Testis (tissue), 2 donors: ENCODE data around the gene GFI1.

Experiments
- POLR2A ChIP-seq: fragments of 450-650 bp; IDR thresholded peaks from one replicate; pipeline ENCODE4 v1.6.1; 2017; ENCODE audit warnings: antibody characterized with exemption, mild to moderate bottlenecking, moderate library complexity
- TF ChIP-seq, protein P1 (sequence below), 3 experiments: fragments of 450-650 bp in 2 of 3; fragments of 200-600 bp in 1 of 3; sonication (generic) in 1 of 3; IDR thresholded peaks; one replicate each; pipeline ENCODE4 v1.5.1; 2016 to 2019; ENCODE audit warnings: antibody characterized with exemption in 3 of 3, mild to moderate bottlenecking in 2 of 3, moderate library complexity in 1 of 3

DNA sequence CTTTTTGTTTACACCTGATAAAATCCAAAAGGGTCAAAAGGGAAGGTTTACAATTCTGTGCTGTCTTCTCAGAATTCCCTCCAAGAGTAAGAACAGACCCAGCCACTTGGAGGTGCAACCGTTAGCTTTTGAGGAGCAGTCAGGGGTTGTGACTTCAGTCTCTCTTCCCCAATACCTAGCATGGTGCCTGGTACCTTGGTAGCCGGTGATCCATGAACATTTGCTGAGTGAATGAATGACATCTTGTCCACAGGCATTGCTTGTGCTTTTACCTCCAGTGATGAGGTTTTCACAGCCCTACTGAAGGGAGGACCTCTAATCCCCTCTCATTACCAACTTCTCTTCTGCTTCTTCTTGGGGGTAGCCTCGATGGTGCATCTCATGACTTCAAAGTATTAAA is 11.7 kb downstream of the GFI1 start:
- TF ChIP-seq, protein P1, sequence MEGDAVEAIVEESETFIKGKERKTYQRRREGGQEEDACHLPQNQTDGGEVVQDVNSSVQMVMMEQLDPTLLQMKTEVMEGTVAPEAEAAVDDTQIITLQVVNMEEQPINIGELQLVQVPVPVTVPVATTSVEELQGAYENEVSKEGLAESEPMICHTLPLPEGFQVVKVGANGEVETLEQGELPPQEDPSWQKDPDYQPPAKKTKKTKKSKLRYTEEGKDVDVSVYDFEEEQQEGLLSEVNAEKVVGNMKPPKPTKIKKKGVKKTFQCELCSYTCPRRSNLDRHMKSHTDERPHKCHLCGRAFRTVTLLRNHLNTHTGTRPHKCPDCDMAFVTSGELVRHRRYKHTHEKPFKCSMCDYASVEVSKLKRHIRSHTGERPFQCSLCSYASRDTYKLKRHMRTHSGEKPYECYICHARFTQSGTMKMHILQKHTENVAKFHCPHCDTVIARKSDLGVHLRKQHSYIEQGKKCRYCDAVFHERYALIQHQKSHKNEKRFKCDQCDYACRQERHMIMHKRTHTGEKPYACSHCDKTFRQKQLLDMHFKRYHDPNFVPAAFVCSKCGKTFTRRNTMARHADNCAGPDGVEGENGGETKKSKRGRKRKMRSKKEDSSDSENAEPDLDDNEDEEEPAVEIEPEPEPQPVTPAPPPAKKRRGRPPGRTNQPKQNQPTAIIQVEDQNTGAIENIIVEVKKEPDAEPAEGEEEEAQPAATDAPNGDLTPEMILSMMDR (IDR thresholded peaks at IDR 0.05): no peak
- TF ChIP-seq POLR2A: no peak
